ENCODE results near the gene RSU1.
"Not testable (repeated sequence)": the region's sequence is repeated elsewhere in the genome, so short reads cannot be mapped to it uniquely, and the experiment has no call there.

DNA sequence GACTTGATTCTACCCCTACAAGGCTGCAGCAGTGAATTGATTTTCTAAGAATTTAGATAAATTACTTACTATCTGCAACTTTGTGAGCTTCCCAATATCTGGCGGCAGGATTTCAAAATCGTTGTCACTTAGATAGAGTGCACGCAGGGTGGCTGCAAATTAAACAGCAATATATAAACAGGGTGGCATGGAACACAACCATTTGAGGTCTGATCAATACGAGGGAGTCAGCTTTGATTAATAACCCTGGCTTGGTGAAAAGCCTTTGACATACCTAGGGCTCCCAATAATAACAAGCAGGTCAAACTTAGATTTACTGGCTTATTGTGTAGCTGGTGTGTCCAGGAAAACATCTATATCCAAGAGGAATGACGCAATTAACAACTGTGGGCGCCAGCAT, 64.4 kb downstream of the RSU1 start:
- TF ChIP-seq, protein P1, sequence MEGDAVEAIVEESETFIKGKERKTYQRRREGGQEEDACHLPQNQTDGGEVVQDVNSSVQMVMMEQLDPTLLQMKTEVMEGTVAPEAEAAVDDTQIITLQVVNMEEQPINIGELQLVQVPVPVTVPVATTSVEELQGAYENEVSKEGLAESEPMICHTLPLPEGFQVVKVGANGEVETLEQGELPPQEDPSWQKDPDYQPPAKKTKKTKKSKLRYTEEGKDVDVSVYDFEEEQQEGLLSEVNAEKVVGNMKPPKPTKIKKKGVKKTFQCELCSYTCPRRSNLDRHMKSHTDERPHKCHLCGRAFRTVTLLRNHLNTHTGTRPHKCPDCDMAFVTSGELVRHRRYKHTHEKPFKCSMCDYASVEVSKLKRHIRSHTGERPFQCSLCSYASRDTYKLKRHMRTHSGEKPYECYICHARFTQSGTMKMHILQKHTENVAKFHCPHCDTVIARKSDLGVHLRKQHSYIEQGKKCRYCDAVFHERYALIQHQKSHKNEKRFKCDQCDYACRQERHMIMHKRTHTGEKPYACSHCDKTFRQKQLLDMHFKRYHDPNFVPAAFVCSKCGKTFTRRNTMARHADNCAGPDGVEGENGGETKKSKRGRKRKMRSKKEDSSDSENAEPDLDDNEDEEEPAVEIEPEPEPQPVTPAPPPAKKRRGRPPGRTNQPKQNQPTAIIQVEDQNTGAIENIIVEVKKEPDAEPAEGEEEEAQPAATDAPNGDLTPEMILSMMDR (IDR thresholded peaks at IDR 0.05; ENCODE audit: borderline replicate concordance, extremely low read depth, low read length, poor library complexity, severe bottlenecking), result not testable (repeated sequence)
- TF ChIP-seq EZH2 (IDR thresholded peaks at IDR 0.05; ENCODE audit: borderline replicate concordance, low read depth, low read length, severe bottlenecking), result not testable (repeated sequence)
